Neural cell (in vitro differentiated cells): ENCODE data around the gene DDX54.

Experiments used
- EZH2 ChIP-seq: fragments of 200-600, 300-800 bp; shearing (Covaris generic), sonication (generic); IDR thresholded peaks from 2 replicates; pipeline ENCODE4 v1.6.1; 2014; ENCODE audit warnings: antibody characterized with exemption, low read length, borderline replicate concordance, mild to moderate bottlenecking; ENCODE audit not compliant: insufficient read depth, poor library complexity, severe bottlenecking
- POLR2AphosphoS5 ChIP-seq: IDR thresholded peaks from 2 replicates; pipeline ENCODE4 v1.6.1; 2012
- RAD21 ChIP-seq: fragments of 450-650 bp; conservative IDR thresholded peaks from 2 replicates; pipeline ENCODE4 v1.6.1; 2014; ENCODE audit warnings: antibody characterized with exemption, mild to moderate bottlenecking, moderate library complexity
- TF ChIP-seq, protein P1 (sequence below): IDR thresholded peaks from 2 replicates; pipeline ENCODE4 v1.6.1; 2012; ENCODE audit warnings: borderline replicate concordance
- TF ChIP-seq, protein P2 (sequence below): fragments of 450-650 bp; IDR thresholded peaks from 2 replicates; pipeline ENCODE4 v1.5.1; 2014; ENCODE audit warnings: antibody characterized with exemption, mild to moderate bottlenecking, moderate library complexity; ENCODE audit not compliant: poor library complexity, severe bottlenecking

DNA sequence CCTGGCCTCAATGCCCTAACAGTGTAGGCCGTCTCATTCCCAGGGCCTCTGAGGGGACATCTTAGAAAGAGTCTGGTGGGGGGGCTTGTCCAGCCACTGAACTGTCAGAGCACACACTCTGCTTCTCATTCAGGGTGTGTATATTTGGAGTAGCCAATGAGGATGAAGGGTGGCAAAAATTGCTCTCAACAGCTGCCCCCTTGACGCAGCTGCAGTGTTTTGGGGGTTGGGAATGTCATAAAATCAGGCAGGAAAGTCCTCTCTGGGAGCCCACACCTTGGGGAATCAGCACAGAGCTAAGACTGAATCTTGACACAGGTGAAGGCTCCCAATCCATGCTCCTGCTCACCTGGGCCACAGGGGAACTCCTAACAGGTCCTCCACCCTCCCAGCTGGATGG is 51.2 kb downstream of the DDX54 start:
- TF ChIP-seq EZH2 = no peak
- no peak for TF ChIP-seq RAD21
- TF ChIP-seq, protein P1, sequence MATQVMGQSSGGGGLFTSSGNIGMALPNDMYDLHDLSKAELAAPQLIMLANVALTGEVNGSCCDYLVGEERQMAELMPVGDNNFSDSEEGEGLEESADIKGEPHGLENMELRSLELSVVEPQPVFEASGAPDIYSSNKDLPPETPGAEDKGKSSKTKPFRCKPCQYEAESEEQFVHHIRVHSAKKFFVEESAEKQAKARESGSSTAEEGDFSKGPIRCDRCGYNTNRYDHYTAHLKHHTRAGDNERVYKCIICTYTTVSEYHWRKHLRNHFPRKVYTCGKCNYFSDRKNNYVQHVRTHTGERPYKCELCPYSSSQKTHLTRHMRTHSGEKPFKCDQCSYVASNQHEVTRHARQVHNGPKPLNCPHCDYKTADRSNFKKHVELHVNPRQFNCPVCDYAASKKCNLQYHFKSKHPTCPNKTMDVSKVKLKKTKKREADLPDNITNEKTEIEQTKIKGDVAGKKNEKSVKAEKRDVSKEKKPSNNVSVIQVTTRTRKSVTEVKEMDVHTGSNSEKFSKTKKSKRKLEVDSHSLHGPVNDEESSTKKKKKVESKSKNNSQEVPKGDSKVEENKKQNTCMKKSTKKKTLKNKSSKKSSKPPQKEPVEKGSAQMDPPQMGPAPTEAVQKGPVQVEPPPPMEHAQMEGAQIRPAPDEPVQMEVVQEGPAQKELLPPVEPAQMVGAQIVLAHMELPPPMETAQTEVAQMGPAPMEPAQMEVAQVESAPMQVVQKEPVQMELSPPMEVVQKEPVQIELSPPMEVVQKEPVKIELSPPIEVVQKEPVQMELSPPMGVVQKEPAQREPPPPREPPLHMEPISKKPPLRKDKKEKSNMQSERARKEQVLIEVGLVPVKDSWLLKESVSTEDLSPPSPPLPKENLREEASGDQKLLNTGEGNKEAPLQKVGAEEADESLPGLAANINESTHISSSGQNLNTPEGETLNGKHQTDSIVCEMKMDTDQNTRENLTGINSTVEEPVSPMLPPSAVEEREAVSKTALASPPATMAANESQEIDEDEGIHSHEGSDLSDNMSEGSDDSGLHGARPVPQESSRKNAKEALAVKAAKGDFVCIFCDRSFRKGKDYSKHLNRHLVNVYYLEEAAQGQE = no peak
- TF ChIP-seq, protein P2, sequence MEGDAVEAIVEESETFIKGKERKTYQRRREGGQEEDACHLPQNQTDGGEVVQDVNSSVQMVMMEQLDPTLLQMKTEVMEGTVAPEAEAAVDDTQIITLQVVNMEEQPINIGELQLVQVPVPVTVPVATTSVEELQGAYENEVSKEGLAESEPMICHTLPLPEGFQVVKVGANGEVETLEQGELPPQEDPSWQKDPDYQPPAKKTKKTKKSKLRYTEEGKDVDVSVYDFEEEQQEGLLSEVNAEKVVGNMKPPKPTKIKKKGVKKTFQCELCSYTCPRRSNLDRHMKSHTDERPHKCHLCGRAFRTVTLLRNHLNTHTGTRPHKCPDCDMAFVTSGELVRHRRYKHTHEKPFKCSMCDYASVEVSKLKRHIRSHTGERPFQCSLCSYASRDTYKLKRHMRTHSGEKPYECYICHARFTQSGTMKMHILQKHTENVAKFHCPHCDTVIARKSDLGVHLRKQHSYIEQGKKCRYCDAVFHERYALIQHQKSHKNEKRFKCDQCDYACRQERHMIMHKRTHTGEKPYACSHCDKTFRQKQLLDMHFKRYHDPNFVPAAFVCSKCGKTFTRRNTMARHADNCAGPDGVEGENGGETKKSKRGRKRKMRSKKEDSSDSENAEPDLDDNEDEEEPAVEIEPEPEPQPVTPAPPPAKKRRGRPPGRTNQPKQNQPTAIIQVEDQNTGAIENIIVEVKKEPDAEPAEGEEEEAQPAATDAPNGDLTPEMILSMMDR = no peak
- no peak for TF ChIP-seq POLR2AphosphoS5
